CD4-positive, alpha-beta memory T cell (primary cell): Measurements from ENCODE around the gene RCOR2. TPM values are rescaled to one million over a fixed set of nuclear protein-coding genes. Genes with fewer than 3 reads are reported as not detected.

Experiments used
- CTCF ChIA-PET: fragments of 350-600 bp; sonication (Branson Sonifier 250); formaldehyde crosslinking; loops from one replicate; lab custom pipeline; 2021; ENCODE audit warnings: inconsistent platforms; ENCODE audit not compliant: partially characterized antibody; lab: Charles Lee
- POLR2A ChIA-PET: fragments of 350-600 bp; sonication (Branson Sonifier 250); formaldehyde crosslinking; loops from one replicate; lab custom pipeline; 2021; ENCODE audit not compliant: partially characterized antibody; lab: Charles Lee
- DNase-seq, 5 donors: peaks; one replicate each; pipeline versions ENCODE4 v3.0.0 to v3.0.0-alpha.2; 2020 to 2022; ENCODE audit warnings: mixed read lengths in 1 of 5
- H3K27ac ChIP-seq: one replicate; pipeline ENCODE4 v1.7.0; 2013; ENCODE audit warnings: low read depth, low read length
- H3K27me3 ChIP-seq: 2 replicates; pipeline ENCODE4 v1.7.0; 2013; ENCODE audit warnings: mild to moderate bottlenecking, low read length, moderate library complexity; ENCODE audit not compliant: insufficient read depth
- H3K36me3 ChIP-seq: 2 replicates; pipeline ENCODE4 v1.7.0; 2013; ENCODE audit warnings: mild to moderate bottlenecking, low read length, moderate library complexity; ENCODE audit not compliant: insufficient read depth
- H3K4me1 ChIP-seq: 2 replicates; pipeline ENCODE4 v1.7.0; 2013; ENCODE audit warnings: mild to moderate bottlenecking, low read length, moderate library complexity; ENCODE audit not compliant: insufficient read depth
- H3K4me3 ChIP-seq, 2 donors: one replicate each; pipeline ENCODE4 v1.7.0; 2013; ENCODE audit warnings: low read length in 2 of 2, mild to moderate bottlenecking in 1 of 2
- H3K9me3 ChIP-seq, 2 donors: one replicate each; pipeline ENCODE4 v1.7.0; 2013; ENCODE audit warnings: low read length in 2 of 2, control low read depth in 1 of 2; ENCODE audit not compliant: control insufficient read depth in 1 of 2
- H3K27ac Mint-ChIP-seq, 7 donors: one replicate each; pipeline ENCODE4 v1.8.0; 2020 to 2021; ENCODE audit warnings: mixed read lengths in 7 of 7, mild to moderate bottlenecking in 6 of 7, inconsistent platforms in 3 of 7, moderate library complexity in 3 of 7
- H3K27me3 Mint-ChIP-seq, 2 donors: one replicate each; pipeline ENCODE4 v1.8.0; 2020 to 2021; ENCODE audit warnings: mixed read lengths in 2 of 2
- H3K36me3 Mint-ChIP-seq, 2 donors: one replicate each; pipeline ENCODE4 v1.8.0; 2020 to 2021; ENCODE audit warnings: mixed read lengths in 2 of 2, inconsistent platforms in 1 of 2, mild to moderate bottlenecking in 1 of 2
- H3K4me1 Mint-ChIP-seq, 4 donors: one replicate each; pipeline ENCODE4 v1.8.0; 2020 to 2021; ENCODE audit warnings: mixed read lengths in 4 of 4, mild to moderate bottlenecking in 1 of 4
- H3K4me3 Mint-ChIP-seq, 8 donors: one replicate each; pipeline ENCODE4 v1.8.0; 2020 to 2021; ENCODE audit warnings: mixed read lengths in 8 of 8, mild to moderate bottlenecking in 7 of 8, moderate library complexity in 6 of 8, inconsistent platforms in 3 of 8
- H3K9me3 Mint-ChIP-seq, 8 donors: one replicate each; pipeline ENCODE4 v1.8.0; 2020 to 2021; ENCODE audit warnings: mixed read lengths in 8 of 8, mild to moderate bottlenecking in 5 of 8, inconsistent platforms in 3 of 8, moderate library complexity in 1 of 8
- intact Hi-C: fragments of 100-400 bp; cut with micrococcal nuclease; formaldehyde crosslinking; loops from one replicate; pipeline ENCODE4 v1.15.1; 2023
- polyA plus RNA-seq, 2 donors: library from polyadenylated mRNA; unstranded; fragments of 300-500 nt; fragmentation: Illumina TruSeq; gene quantifications; one replicate each; pipeline ENCODE4 v1.2.3, GENCODE V29; 2021
- total RNA-seq, 2 experiments: library from RNA; stranded (reverse); gene quantifications; one replicate each; pipeline ENCODE4 v1.2.3, GENCODE V29; 2021

The RCOR2 gene
- total and polyA plus RNA-seq, 4 experiments from 2014 or later: not detected

- no peak for DNase-seq
- Mint-ChIP-seq H3K27me3 (peaks cover 0 to 3% of the 10 kb centered on the region in 2 donors), H3K27ac (no peak overlapping the region), H3K36me3 (no peaks in the 10 kb centered on the region), H3K9me3 (no peaks in the 10 kb centered on the region), H3K4me3 (no peak overlapping the region), H3K4me1 (peaks cover 0 to 2% (median 0%) of the 10 kb centered on the region in 4 donors)
- Histone ChIP-seq H3K27ac (no peak overlapping the region), H3K36me3 (no peaks in the 10 kb centered on the region), H3K4me3 (no peak overlapping the region), H3K4me1 (no peaks in the 10 kb centered on the region), H3K9me3 (no peaks in the 10 kb centered on the region), H3K27me3 (no peaks in the 10 kb centered on the region)
- CTCF ChIA-PET: interaction anchor here (1.0 kb wide), 1 partner anchor 92 kb away, joined by 3 read pairs; no protein-coding TSS in a partner anchor
- POLR2A ChIA-PET: no interaction called here
- intact Hi-C loops: no loop called here
Measured at GRCh38 chr11:63929616-63930015, 12.7 kb upstream of the RCOR2 start.

GRCh38 chr11:63923319-63923718 is 6.4 kb upstream of the RCOR2 start:
- no peaks in the 10 kb centered on the region for H3K27me3 ChIP-seq
- intact Hi-C loops: no loop called here
- no peak for DNase-seq
- POLR2A ChIA-PET: no interaction called here
- Mint-ChIP-seq H3K36me3 (no peaks in the 10 kb centered on the region), H3K27me3 (peaks cover 0 to 3% of the 10 kb centered on the region in 2 donors), H3K4me3 (no peak overlapping the region), H3K27ac (no peak overlapping the region), H3K9me3 (no peaks in the 10 kb centered on the region), H3K4me1 (peaks cover 5 to 12% (median 7%) of the 10 kb centered on the region in 4 donors)
- no peaks in the 10 kb centered on the region for H3K36me3 ChIP-seq
- H3K4me1 ChIP-seq: peaks cover 6% of the 10 kb centered on the region
- no peak overlapping the region for H3K4me3 ChIP-seq
- CTCF ChIA-PET: interaction anchor here (1.4 kb wide), 1 partner anchor 86 kb away, joined by 3 read pairs; no protein-coding TSS in a partner anchor
- no peak overlapping the region for H3K27ac ChIP-seq
- H3K9me3 ChIP-seq: no peaks in the 10 kb centered on the region

GRCh38 chr11:63922673-63923192 is 5.8 kb upstream of the RCOR2 start:
- H3K4me3 ChIP-seq: no peak overlapping the region
- no peak overlapping the region for H3K27ac ChIP-seq
- ChIA-PET POLR2A (no interaction called here), CTCF (interaction anchor here (1.4 to 6.2 kb wide), 2 partner anchors 85 to 86 kb away, joined by 3 to 74 read pairs; partner anchors contain the start of gene MARK2)
- intact Hi-C loops: no loop called here
- H3K36me3 ChIP-seq: no peaks in the 10 kb centered on the region
- peaks cover 8% of the 10 kb centered on the region for H3K4me1 ChIP-seq
- no peak for DNase-seq
- no peaks in the 10 kb centered on the region for H3K9me3 ChIP-seq
- H3K9me3 Mint-ChIP-seq: no peaks in the 10 kb centered on the region
- no peak overlapping the region for H3K4me3 Mint-ChIP-seq
- H3K36me3 Mint-ChIP-seq: no peaks in the 10 kb centered on the region
- no peaks in the 10 kb centered on the region for H3K27me3 ChIP-seq
- H3K4me1 Mint-ChIP-seq: peaks cover 5 to 14% (median 7%) of the 10 kb centered on the region in 4 donors
- H3K27me3 Mint-ChIP-seq: peaks cover 0 to 3% of the 10 kb centered on the region in 2 donors
- H3K27ac Mint-ChIP-seq: peak overlapping the region in 1 of 7 donors; percentile 71

- peaks cover 0 to 1% of the 10 kb centered on the region in 2 donors for H3K27me3 Mint-ChIP-seq
- H3K27me3 ChIP-seq: no peaks in the 10 kb centered on the region
- peaks cover 8 to 21% (median 10%) of the 10 kb centered on the region in 4 donors for H3K4me1 Mint-ChIP-seq
- no peak overlapping the region for H3K4me3 ChIP-seq
- no peak overlapping the region for H3K4me3 Mint-ChIP-seq
- H3K27ac Mint-ChIP-seq: no peak overlapping the region
- H3K27ac ChIP-seq: no peak overlapping the region
- no peaks in the 10 kb centered on the region for H3K36me3 Mint-ChIP-seq
- intact Hi-C loops: loop anchor here (1.0 kb wide), 1 partner anchor 84 kb away; no protein-coding TSS in a partner anchor
- peaks cover 19% of the 10 kb centered on the region for H3K4me1 ChIP-seq
- ChIA-PET POLR2A (interaction anchor here (1.0 to 1.8 kb wide), 4 partner anchors 10 to 83 kb away, joined by 3 to 13 read pairs (median 4); no protein-coding TSS in a partner anchor), CTCF (interaction anchor here (0.7 to 6.2 kb wide), 4 partner anchors 25 to 84 kb away, joined by 3 to 74 read pairs (median 5); partner anchors contain the start of gene MARK2)
- DNase-seq: no peak
- H3K36me3 ChIP-seq: no peaks in the 10 kb centered on the region
- no peaks in the 10 kb centered on the region for H3K9me3 ChIP-seq
- no peaks in the 10 kb centered on the region for H3K9me3 Mint-ChIP-seq
Measured at GRCh38 chr11:63920939-63921417, 4.0 kb upstream of the RCOR2 start.

GRCh38 chr11:63920126-63920938 is 3.4 kb upstream of the RCOR2 start:
- intact Hi-C loops: no loop called here
- Mint-ChIP-seq H3K4me3 (peak overlapping the region in 1 of 8 donors; percentile 62), H3K27ac (peak overlapping the region in 4 of 7 donors; percentile 35 to 70 (median 39))

GRCh38 chr11:63919267-63920125 is 2.5 kb upstream of the RCOR2 start:
- H3K9me3 Mint-ChIP-seq: no peaks in the 10 kb centered on the region
- POLR2A ChIA-PET: interaction anchor here (1.5 kb wide), 1 partner anchor 13 kb away, joined by 3 read pairs; no protein-coding TSS in a partner anchor
- H3K27me3 Mint-ChIP-seq: no peaks in the 10 kb centered on the region
- peak overlapping the region in 1 of 8 donors; percentile 62 for H3K4me3 Mint-ChIP-seq
- DNase-seq: no peak
- peaks cover 8 to 26% (median 12%) of the 10 kb centered on the region in 4 donors for H3K4me1 Mint-ChIP-seq
- Histone ChIP-seq H3K4me3 (no peak overlapping the region), H3K4me1 (peaks cover 28% of the 10 kb centered on the region), H3K9me3 (no peaks in the 10 kb centered on the region), H3K27me3 (no peaks in the 10 kb centered on the region), H3K27ac (no peak overlapping the region), H3K36me3 (no peaks in the 10 kb centered on the region)
- intact Hi-C loops: no loop called here
- CTCF ChIA-PET: interaction anchor here (0.9 to 6.2 kb wide), 2 partner anchors 82 to 97 kb away, joined by 3 to 74 read pairs; partner anchors contain the start of gene MARK2
- H3K27ac Mint-ChIP-seq: peak overlapping the region in 4 of 7 donors; percentile 36 to 84 (median 56)
- H3K36me3 Mint-ChIP-seq: no peaks in the 10 kb centered on the region

More at GRCh38 chr11:63920126-63920938, 3.4 kb upstream of the RCOR2 start:
- H3K4me3 ChIP-seq: no peak overlapping the region
- Mint-ChIP-seq H3K4me1 (peaks cover 8 to 22% (median 10%) of the 10 kb centered on the region in 4 donors), H3K9me3 (no peaks in the 10 kb centered on the region), H3K27me3 (peaks cover 0 to 1% of the 10 kb centered on the region in 2 donors), H3K36me3 (no peaks in the 10 kb centered on the region)
- ChIA-PET POLR2A (interaction anchor here (1.0 to 1.8 kb wide), 4 partner anchors 11 to 83 kb away, joined by 3 to 13 read pairs (median 4); no protein-coding TSS in a partner anchor), CTCF (interaction anchor here (0.9 to 6.2 kb wide), 4 partner anchors 25 to 98 kb away, joined by 3 to 74 read pairs (median 5); partner anchors contain the start of gene MARK2)
- peaks cover 24% of the 10 kb centered on the region for H3K4me1 ChIP-seq
- H3K9me3 ChIP-seq: no peaks in the 10 kb centered on the region
- no peak for DNase-seq
- H3K27ac ChIP-seq: no peak overlapping the region
- no peaks in the 10 kb centered on the region for H3K27me3 ChIP-seq
- no peaks in the 10 kb centered on the region for H3K36me3 ChIP-seq
